RPMI8226 (cell line): Measurements from ENCODE around the gene GDF2.

Experiments
- DNase-seq: peaks from one replicate; pipeline ENCODE4 v3.0.0-alpha.2; 2015

Gene GDF2

GRCh38 chr10:47371629-47372485, 49.6 kb downstream of the GDF2 start:
- no peak for DNase-seq

- DNase-seq = no peak
Observed at GRCh38 chr10:47372726-47373125, 50.5 kb downstream of the GDF2 start.

DNA sequence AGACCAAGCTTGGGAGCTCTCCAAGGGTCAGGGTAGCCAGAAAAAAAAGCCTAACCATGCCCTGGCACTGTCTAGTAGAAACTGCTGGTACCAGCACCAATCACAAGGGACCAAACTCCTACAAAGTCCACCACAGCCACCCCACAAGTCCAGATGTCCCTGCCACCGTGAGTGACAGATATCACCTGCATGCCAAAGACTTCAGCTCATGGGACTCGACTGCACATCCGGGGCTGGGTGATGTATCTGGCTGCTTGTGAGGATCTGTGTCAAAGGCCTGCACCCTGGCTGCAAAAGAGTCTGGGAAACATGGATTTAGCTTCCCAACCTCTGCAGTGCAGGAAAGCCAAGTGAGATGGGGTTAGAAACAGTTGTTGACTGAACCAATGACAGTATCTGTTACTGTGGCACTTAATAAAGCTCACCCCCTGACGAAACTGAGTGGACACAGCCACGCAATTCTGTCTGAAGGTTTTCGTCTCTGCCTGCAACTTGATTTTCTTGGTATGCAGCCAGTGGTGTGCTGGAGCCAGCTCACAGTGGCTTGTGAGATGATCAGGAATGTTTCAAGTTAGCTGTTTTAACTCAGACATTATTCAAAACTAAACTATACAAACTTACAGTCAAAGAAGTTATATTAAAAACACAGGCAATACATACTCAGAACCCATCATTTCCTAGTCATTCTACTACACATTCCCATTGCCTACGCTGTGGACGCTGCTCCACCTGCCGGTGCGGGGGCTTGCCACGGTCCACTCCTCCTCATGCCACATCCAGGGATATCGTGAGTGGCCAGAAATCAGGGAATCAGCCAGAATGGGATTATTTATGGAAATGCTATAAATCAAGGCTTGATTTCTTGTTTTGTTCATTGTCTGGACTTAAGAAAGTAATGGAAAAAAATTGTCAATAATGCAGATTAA, 52.6 kb downstream of the GDF2 start:
- DNase-seq = no peak

GRCh38 chr10:47376522-47377220, 54.4 kb downstream of the GDF2 start:
- no peak for DNase-seq
